ENCODE results near the gene EHD1. TPM values are rescaled to one million over a fixed set of nuclear protein-coding genes. Genes with fewer than 3 reads are reported as not detected.

Gene EHD1
- polyA plus RNA-seq, 1 donor (not counting 4 experiments of a cell fraction or from before 2014, with no cell fraction given): 73.9 TPM

GRCh38 chr11:64870893-64871466 is 7.4 kb downstream of the EHD1 start:
- FAIRE-seq (no peak), DNase-seq (ENCODE audit: low read depth, low spot score) (no peak)
- Histone ChIP-seq H3K9me1 (ENCODE audit: control insufficient read depth, extremely low read depth, insufficient read depth, low read length) (peaks cover 14% of the 10 kb centered on the region), H3K9me3 (ENCODE audit: control insufficient read depth, low read depth, low read length) (no peaks in the 10 kb centered on the region), H2AFZ (ENCODE audit: control insufficient read depth, low read length) (no peak overlapping the region), H3K27me3 (ENCODE audit: control insufficient read depth, extremely low read depth, insufficient read depth, low read length) (no peaks in the 10 kb centered on the region), H3K79me2 (ENCODE audit: control insufficient read depth, insufficient read depth, low read length) (peaks cover 79% of the 10 kb centered on the region), H3K4me3 (ENCODE audit: control insufficient read depth in 2 of 3, extremely low read depth in 1 of 3, insufficient read depth in 2 of 3, low read depth in 1 of 3, low read length in 3 of 3) (no peak overlapping the region), H3K27ac (ENCODE audit: control insufficient read depth, insufficient read depth, low read length) (no peak overlapping the region), H3K9ac (ENCODE audit: control insufficient read depth, extremely low read depth, insufficient read depth, low read length) (peak overlapping the region; percentile 26), H3K36me3 (ENCODE audit: control insufficient read depth in 2 of 2, extremely low read depth in 1 of 2, insufficient read depth in 2 of 2, low read length in 2 of 2) (peaks cover 25 to 55% of the 10 kb centered on the region in 2 experiments), H4K20me1 (ENCODE audit: control insufficient read depth, extremely low read depth, insufficient read depth, low read length) (peaks cover 22% of the 10 kb centered on the region), H3K4me2 (ENCODE audit: control insufficient read depth, extremely low read depth, insufficient read depth, low read depth, low read length) (peak overlapping the region; percentile 60), H3K4me1 (ENCODE audit: control insufficient read depth, extremely low read depth, insufficient read depth, low read length) (peaks cover 65% of the 10 kb centered on the region)
- no peak for TF ChIP-seq CTCF (optimal IDR thresholded peaks at IDR 0.05 in 1 of 3, IDR thresholded peaks at IDR 0.05 in 1 of 3, conservative IDR thresholded peaks at IDR 0.05 in 1 of 3; ENCODE audit: extremely low read depth in 1 of 3, insufficient read depth in 2 of 3, low read length in 3 of 3)
- TF ChIP-seq EZH2 (IDR thresholded peaks at IDR 0.05; ENCODE audit: low read length): no peak
- dilution Hi-C loops (cut with MboI; ENCODE audit: extremely low pct_ligation_motif_present, low sequenced_read_pairs): no loop called here

GRCh38 chr11:64870176-64870892 is 8.1 kb downstream of the EHD1 start:
- Histone ChIP-seq H4K20me1 (ENCODE audit: control insufficient read depth, extremely low read depth, insufficient read depth, low read length) (peaks cover 16% of the 10 kb centered on the region), H3K9me1 (ENCODE audit: control insufficient read depth, extremely low read depth, insufficient read depth, low read length) (peaks cover 11% of the 10 kb centered on the region), H3K4me1 (ENCODE audit: control insufficient read depth, extremely low read depth, insufficient read depth, low read length) (peaks cover 65% of the 10 kb centered on the region), H3K9me3 (ENCODE audit: control insufficient read depth, low read depth, low read length) (no peaks in the 10 kb centered on the region), H3K36me3 (ENCODE audit: control insufficient read depth in 2 of 2, extremely low read depth in 1 of 2, insufficient read depth in 2 of 2, low read length in 2 of 2) (peaks cover 26 to 53% of the 10 kb centered on the region in 2 experiments), H3K4me2 (ENCODE audit: control insufficient read depth, extremely low read depth, insufficient read depth, low read depth, low read length) (peak overlapping the region; percentile 60), H3K79me2 (ENCODE audit: control insufficient read depth, insufficient read depth, low read length) (peaks cover 79% of the 10 kb centered on the region), H3K9ac (ENCODE audit: control insufficient read depth, extremely low read depth, insufficient read depth, low read length) (peak overlapping the region; percentile 42), H2AFZ (ENCODE audit: control insufficient read depth, low read length) (no peak overlapping the region), H3K27me3 (ENCODE audit: control insufficient read depth, extremely low read depth, insufficient read depth, low read length) (no peaks in the 10 kb centered on the region), H3K4me3 (ENCODE audit: control insufficient read depth in 2 of 3, extremely low read depth in 1 of 3, insufficient read depth in 2 of 3, low read depth in 1 of 3, low read length in 3 of 3) (peak overlapping the region in 2 of 3 experiments; percentile 11 to 29), H3K27ac (ENCODE audit: control insufficient read depth, insufficient read depth, low read length) (peak overlapping the region; percentile 80)
- dilution Hi-C loops (cut with MboI; ENCODE audit: extremely low pct_ligation_motif_present, low sequenced_read_pairs): no loop called here
- no peak for TF ChIP-seq EZH2 (IDR thresholded peaks at IDR 0.05; ENCODE audit: low read length)
- TF ChIP-seq CTCF (optimal IDR thresholded peaks at IDR 0.05 in 1 of 3, IDR thresholded peaks at IDR 0.05 in 1 of 3, conservative IDR thresholded peaks at IDR 0.05 in 1 of 3; ENCODE audit: extremely low read depth in 1 of 3, insufficient read depth in 2 of 3, low read length in 3 of 3): no peak
- DNase-seq (ENCODE audit: low read depth, low spot score) (no peak), FAIRE-seq (no peak)
